GM23338 (cell line): ENCODE measurements around the gene CIAPIN1. TPM values are rescaled to one million over a fixed set of nuclear protein-coding genes. Genes with fewer than 3 reads are reported as not detected.

Experiments
- ATAC-seq: fragments of 200-7000 bp; cut with Tn5 transposase; 3 replicates; pipeline ENCODE4 v1.9.1; 2020
- DNase-seq: peaks from one replicate; pipeline ENCODE4 v3.0.0-alpha.2; 2015; ENCODE audit warnings: low spot score
- H2AFZ ChIP-seq: fragments of 200-600 bp; sonication (generic); 2 replicates; pipeline ENCODE4 v1.8.0; 2016; ENCODE audit warnings: antibody characterized with exemption, mild to moderate bottlenecking, moderate library complexity
- H3F3A ChIP-seq: fragments of 200-600 bp; sonication (generic); replicated peaks from 2 replicates; pipeline ENCODE4 v1.8.0; 2017; ENCODE audit warnings: antibody characterized with exemption, mixed run types, low read depth
- H3K27ac ChIP-seq: fragments of 200-600 bp; sonication (generic); 2 replicates; pipeline ENCODE4 v1.6.1; 2016; ENCODE audit warnings: low read depth
- H3K27me3 ChIP-seq: fragments of 200-600 bp; sonication (generic); 2 replicates; pipeline ENCODE4 v1.8.0; 2016; ENCODE audit warnings: mild to moderate bottlenecking, mixed run types, moderate library complexity; ENCODE audit not compliant: insufficient read depth
- H3K36me3 ChIP-seq: fragments of 200-600 bp; sonication (generic); 2 replicates; pipeline ENCODE4 v1.8.0; 2016; ENCODE audit warnings: mild to moderate bottlenecking; ENCODE audit not compliant: insufficient read depth
- H3K4me1 ChIP-seq: fragments of 200-600 bp; sonication (generic); 2 replicates; pipeline ENCODE4 v1.8.0; 2016; ENCODE audit warnings: mild to moderate bottlenecking, moderate library complexity; ENCODE audit not compliant: insufficient read depth
- H3K4me2 ChIP-seq: fragments of 200-600 bp; sonication (generic); 2 replicates; pipeline ENCODE4 v1.7.1; 2017; ENCODE audit warnings: mixed run types
- H3K4me3 ChIP-seq: fragments of 200-600 bp; sonication (generic); 2 replicates; pipeline ENCODE4 v1.6.1; 2016; ENCODE audit warnings: mixed run types
- H3K79me2 ChIP-seq: fragments of 200-600 bp; sonication (generic); replicated peaks from 2 replicates; pipeline ENCODE4 v1.8.0; 2017; ENCODE audit warnings: mild to moderate bottlenecking; ENCODE audit not compliant: insufficient read depth
- H3K9me2 ChIP-seq: fragments of 200-600 bp; sonication (generic); 2 replicates; pipeline ENCODE4 v1.8.0; 2017; ENCODE audit not compliant: insufficient read depth
- H4K20me1 ChIP-seq: fragments of 200-600 bp; sonication (generic); replicated peaks from 2 replicates; pipeline ENCODE4 v1.8.0; 2017; ENCODE audit warnings: mild to moderate bottlenecking; ENCODE audit not compliant: insufficient read depth
- H3K27ac Mint-ChIP-seq: 2 replicates; pipeline ENCODE4 v1.8.0; 2020; ENCODE audit warnings: inconsistent platforms, mild to moderate bottlenecking, moderate library complexity, mixed read lengths
- H3K27me3 Mint-ChIP-seq: 3 replicates; pipeline ENCODE4 v1.8.0; 2022; ENCODE audit warnings: low read depth, mild to moderate bottlenecking, moderate library complexity, mixed read lengths, inconsistent platforms; ENCODE audit not compliant: insufficient read depth, poor library complexity
- H3K36me3 Mint-ChIP-seq: 3 replicates; pipeline ENCODE4 v1.8.0; 2021; ENCODE audit warnings: low read depth, mild to moderate bottlenecking, inconsistent platforms, moderate library complexity, mixed read lengths
- H3K4me1 Mint-ChIP-seq: 3 replicates; pipeline ENCODE4 v1.8.0; 2020; ENCODE audit warnings: mild to moderate bottlenecking, inconsistent platforms, mixed read lengths
- H3K4me3 Mint-ChIP-seq: 3 replicates; pipeline ENCODE4 v1.8.0; 2021; ENCODE audit warnings: moderate library complexity, mild to moderate bottlenecking, inconsistent platforms, mixed read lengths
- H3K9me3 Mint-ChIP-seq: 3 replicates; pipeline ENCODE4 v1.8.0; 2020; ENCODE audit warnings: moderate library complexity, mild to moderate bottlenecking, inconsistent platforms, mixed read lengths
- CTCF ChIP-seq, 2 experiments: fragments of 200-600 bp in 1 of 2; sonication (generic) in 1 of 2; conservative IDR thresholded peaks; 2 replicates each; pipeline versions ENCODE4 v1.5.1 to v1.6.1; 2016 to 2017; ENCODE audit warnings: antibody characterized with exemption in 2 of 2, low read depth in 2 of 2, mild to moderate bottlenecking in 2 of 2, moderate library complexity in 1 of 2
- ETS1 ChIP-seq: IDR thresholded peaks from 2 replicates; pipeline ENCODE4 v1.6.1; 2016; ENCODE audit warnings: antibody characterized with exemption
- EZH2 ChIP-seq: fragments of 200-600 bp; sonication (generic); IDR thresholded peaks from one replicate; pipeline ENCODE4 v1.8.0; 2017; ENCODE audit warnings: antibody characterized with exemption, mild to moderate bottlenecking, low read depth; ENCODE audit not compliant: unreplicated experiment
- EZH2phosphoT487 ChIP-seq: fragments of 200-600 bp; sonication (generic); IDR thresholded peaks from one replicate; pipeline ENCODE4 v1.8.1; 2018; ENCODE audit warnings: antibody characterized with exemption; ENCODE audit not compliant: unreplicated experiment
- JUNB ChIP-seq: IDR thresholded peaks from one replicate; pipeline ENCODE4 v1.6.1; 2016; ENCODE audit warnings: antibody characterized with exemption; ENCODE audit not compliant: unreplicated experiment
- NANOG ChIP-seq: IDR thresholded peaks from 2 replicates; pipeline ENCODE4 v1.6.1; 2016; ENCODE audit warnings: antibody characterized with exemption, borderline replicate concordance
- POLR2AphosphoS5 ChIP-seq: IDR thresholded peaks from 2 replicates; pipeline ENCODE4 v1.6.1; 2016; ENCODE audit warnings: antibody characterized with exemption, low read depth
- REST ChIP-seq: IDR thresholded peaks from one replicate; pipeline ENCODE4 v1.6.1; 2018; ENCODE audit warnings: antibody characterized with exemption; ENCODE audit not compliant: unreplicated experiment
- STAT1 ChIP-seq: IDR thresholded peaks from one replicate; pipeline ENCODE4 v1.6.1; 2016; ENCODE audit warnings: antibody characterized with exemption; ENCODE audit not compliant: unreplicated experiment
- ZNF114 ChIP-seq: fragments of 250-450 bp; sonication (Bioruptor Pico); IDR thresholded peaks from 2 replicates; pipeline ENCODE4 v1.5.0; 2020; ENCODE audit warnings: mild to moderate bottlenecking, moderate library complexity
- ZNF462 ChIP-seq: fragments of 250-450 bp; sonication (Bioruptor Pico); IDR thresholded peaks from 2 replicates; pipeline ENCODE4 v1.5.0; 2020; ENCODE audit warnings: mild to moderate bottlenecking, moderate library complexity
- polyA plus RNA-seq: library from polyadenylated mRNA; unstranded; fragments of >200 nt; fragmentation: Nextera tagmentation; extraction: Ambion mirVana; gene quantifications from 2 replicates; pipeline ENCODE4 v1.2.1, GENCODE V29; 2016
- total RNA-seq: library from RNA; depleted of rRNA; stranded (reverse); fragments of >200 nt; shearing (Covaris generic); gene quantifications from 2 replicates; pipeline ENCODE4 v1.2.3, GENCODE V29; 2014

CIAPIN1 gene
- total and polyA plus RNA-seq, 2 experiments from 2014 or later: 36.5 to 75.4 TPM

GRCh38 chr16:57434003-57434402 lies 13.2 kb downstream of the CIAPIN1 start (continued):
- no peak for TF ChIP-seq NANOG

- H3K4me2 ChIP-seq: no peak overlapping the region
- H3K4me3 Mint-ChIP-seq: no peak overlapping the region
- H4K20me1 ChIP-seq: peaks cover 1% of the 10 kb centered on the region
- H3K27me3 ChIP-seq: no peaks in the 10 kb centered on the region
- H3K9me2 ChIP-seq: no peaks in the 10 kb centered on the region
- no peak overlapping the region for H3K27ac Mint-ChIP-seq
- no peak overlapping the region for H2AFZ ChIP-seq
- TF ChIP-seq EZH2 (no peak), JUNB (no peak), NANOG (no peak), ZNF462 (CRISPR knock-in tag) (no peak), CTCF (conservative IDR thresholded peaks at IDR 0.05; ENCODE audit: low read depth in 2 of 2) (no peak), POLR2AphosphoS5 (no peak), STAT1 (no peak), EZH2phosphoT487 (no peak), ZNF114 (CRISPR knock-in tag) (no peak), ETS1 (no peak), REST (no peak)
- H3K27ac ChIP-seq: no peak overlapping the region
- ATAC-seq (no peak), DNase-seq (no peak)
- H3K27me3 Mint-ChIP-seq: no peaks in the 10 kb centered on the region
- no peaks in the 10 kb centered on the region for H3K4me1 Mint-ChIP-seq
- no peaks in the 10 kb centered on the region for H3F3A ChIP-seq
- H3K4me1 ChIP-seq: no peaks in the 10 kb centered on the region
- H3K4me3 ChIP-seq: no peak overlapping the region
- peaks cover 68% of the 10 kb centered on the region for H3K36me3 ChIP-seq
- no peaks in the 10 kb centered on the region for H3K79me2 ChIP-seq
- no peaks in the 10 kb centered on the region; the same call in 2 of the 3 replicates for H3K9me3 Mint-ChIP-seq
- H3K36me3 Mint-ChIP-seq: peaks cover 74% of the 10 kb centered on the region
Measured at GRCh38 chr16:57432989-57433388, 14.2 kb downstream of the CIAPIN1 start.
